GM20000 (cell line): Measurements from ENCODE around the gene PARVG.

Source experiments
- DNase-seq: peaks from one replicate; pipeline ENCODE4 v3.0.0; 2012; ENCODE audit warnings: low spot score
- CTCF ChIP-seq: IDR thresholded peaks from 2 replicates; pipeline ENCODE4 v1.5.1; 2012; ENCODE audit warnings: mild to moderate bottlenecking, control low read depth; ENCODE audit errors: extremely low read depth, missing control alignments

Gene PARVG

GRCh38 chr22:44136786-44137185 is 43.9 kb upstream of the PARVG start:
- DNase-seq: no peak
- TF ChIP-seq CTCF: no peak

- no peak for DNase-seq
- TF ChIP-seq CTCF: no peak
These were observed 43.3 kb upstream of the PARVG start for GRCh38 chr22:44137415-44137814.

GRCh38 chr22:44139773-44140172 is 41.0 kb upstream of the PARVG start:
- DNase-seq: no peak
- TF ChIP-seq CTCF: no peak

- DNase-seq: no peak
- no peak for TF ChIP-seq CTCF
These were observed 38.2 kb upstream of the PARVG start for GRCh38 chr22:44142421-44143104.

- no peak for DNase-seq
- no peak for TF ChIP-seq CTCF
These were observed 37.6 kb upstream of the PARVG start for GRCh38 chr22:44143105-44143474.

GRCh38 chr22:44143579-44143978 is 37.1 kb upstream of the PARVG start:
- no peak for DNase-seq
- TF ChIP-seq CTCF: no peak

GRCh38 chr22:44144046-44144569 is 36.6 kb upstream of the PARVG start:
- DNase-seq: no peak
- no peak for TF ChIP-seq CTCF
